Lung microvascular endothelial cell (primary cell): ENCODE measurements around the gene ACAD8. TPM values are rescaled to one million over a fixed set of nuclear protein-coding genes. Genes with fewer than 3 reads are reported as not detected.
"Not testable (repeated sequence)": the region's sequence is repeated elsewhere in the genome, so short reads cannot be mapped to it uniquely, and the experiment has no call there.

ENCODE experiments used
- DNase-seq, 2 donors: peaks; one replicate each; pipeline versions ENCODE4 v3.0.0 to v3.0.0-alpha.2; 2010; ENCODE audit warnings: low read depth in 2 of 2
- total RNA-seq: library from RNA; depleted of rRNA; stranded (reverse); fragments of >200 nt; gene quantifications from 2 replicates; pipeline ENCODE4 v1.2.1, GENCODE V29; 2014

ACAD8 gene
- total RNA-seq, 1 donor from 2014 or later = 18.7 TPM

GRCh38 chr11:134238956-134239355, 14.4 kb upstream of the ACAD8 start:
- DNase-seq = no peak

GRCh38 chr11:134240592-134240991, 12.8 kb upstream of the ACAD8 start:
- no peak for DNase-seq

GRCh38 chr11:134242376-134242775, 11.0 kb upstream of the ACAD8 start:
- no peak for DNase-seq

- DNase-seq = no peak
These were observed 9.5 kb upstream of the ACAD8 start for GRCh38 chr11:134243913-134244312.

GRCh38 chr11:134244593-134244992, 8.8 kb upstream of the ACAD8 start:
- DNase-seq = peak; percentile 52 to 66

GRCh38 chr11:134245434-134245833, 7.9 kb upstream of the ACAD8 start:
- no peak for DNase-seq

GRCh38 chr11:134246100-134246499, 7.3 kb upstream of the ACAD8 start:
- no peak for DNase-seq

GRCh38 chr11:134246678-134247077, 6.7 kb upstream of the ACAD8 start:
- no peak for DNase-seq

- DNase-seq = no peak
These were observed 4.4 kb upstream of the ACAD8 start for GRCh38 chr11:134248910-134249480.

- no peak for DNase-seq
These were observed 3.1 kb upstream of the ACAD8 start for GRCh38 chr11:134250246-134250645.

GRCh38 chr11:134250675-134251074, 2.7 kb upstream of the ACAD8 start:
- DNase-seq = no peak

- peak in 1 of 2 donors; percentile 42 for DNase-seq
These were observed 801 bp upstream of the ACAD8 start for GRCh38 chr11:134252346-134253187.

- no peak for DNase-seq
These were observed 1.2 kb downstream of the ACAD8 start for GRCh38 chr11:134254433-134255183.

- not testable (repeated sequence) for DNase-seq
These were observed 1.8 kb downstream of the ACAD8 start for GRCh38 chr11:134255184-134255561.

GRCh38 chr11:134257101-134257500, 3.7 kb downstream of the ACAD8 start:
- DNase-seq = no peak

- no peak for DNase-seq
These were observed 5.2 kb downstream of the ACAD8 start for GRCh38 chr11:134258577-134258976.

- DNase-seq = no peak
These were observed 7.1 kb downstream of the ACAD8 start for GRCh38 chr11:134260503-134260902.

- no peak for DNase-seq
These were observed 7.6 kb downstream of the ACAD8 start for GRCh38 chr11:134260983-134261382.

GRCh38 chr11:134261626-134262488, 8.5 kb downstream of the ACAD8 start:
- DNase-seq = peak; percentile 26 to 46

- no peak for DNase-seq
These were observed 11.8 kb downstream of the ACAD8 start for GRCh38 chr11:134264966-134265764.

- DNase-seq = no peak
These were observed 13.1 kb downstream of the ACAD8 start for GRCh38 chr11:134266440-134266839.
